Ovary (tissue), 9 donors: Measurements from ENCODE around the gene RFTN2. TPM values are rescaled to one million over a fixed set of nuclear protein-coding genes. Genes with fewer than 3 reads are reported as not detected.

Experiments
- polyA plus RNA-seq, 2 donors: library from polyadenylated mRNA; stranded (reverse); fragments of 200-250 nt in 1 of 2; fragments of 350-450 nt in 1 of 2; fragmentation: Illumina TruSeq in 1 of 2; extraction: RNeasy Lipid Tissue Mini Kit (QIAGEN cat#74804) in 1 of 2; gene quantifications; one replicate each; pipeline ENCODE4 v1.2.3, GENCODE V29; 2013 to 2014
- small RNA-seq: library from RNA; depleted of rRNA; stranded (forward); fragments of <200 nt; gene quantifications from one replicate; pipeline ENCODE3, GENCODE V24; 2016
- total RNA-seq, 7 donors: library from RNA; depleted of rRNA in 2 of 7; stranded (reverse); fragments of >200 nt in 2 of 7; fragmentation: NEBNext Ultra II Directional in 3 of 7; extraction: Animal tissue kit (Norgen Biotek cat#: 25700) in 3 of 7; gene quantifications; one replicate each; pipeline versions ENCODE4 v1.1.0 to v1.2.4, GENCODE V29; 2016 to 2023
- donor health status: DM: no; HTN: no; CAD: no; lungs with moderate emphysema.
- donor health status: DM: no; HTN: no; CAD: no.
- donor health status: Bipolar disorder and iron deficiency.
- donor health status: DM: yes; HTN: yes; CAD: no.
- donor health status: DM: no; HTN: no; CAD: no.
- donor health status: DM: yes; HTN: yes; CAD: no.

Gene RFTN2
- total and polyA plus RNA-seq, 9 donors = 8.1 to 22.1 (median 13.4) TPM

Small RNAs within 50 kb of the gene (small RNA-seq; reads per million reads assigned to genes)
- gene AC020550.1 = not detected

Other genes with a start within 250 kb of the RFTN2 start
- 100 to 1,000 TPM; 190 to 336 (median 245) TPM for gene SF3B1, start 240.6 kb downstream of the RFTN2 start, total RNA-seq
- 100 to 1,000 TPM; 189 to 245 TPM for gene SF3B1, start 240.6 kb downstream of the RFTN2 start, polyA plus RNA-seq
- 10 to 100 TPM; 16.4 to 23.1 (median 18.4) TPM for gene COQ10B, start 222.0 kb downstream of the RFTN2 start, total RNA-seq
- gene COQ10B, start 222.0 kb downstream of the RFTN2 start, polyA plus RNA-seq = 10 to 100 TPM; 12.8 to 16.0 TPM
- 100 to 1,000 TPM; 146 to 289 (median 192) TPM for gene HSPD1, start 175.7 kb downstream of the RFTN2 start, total RNA-seq
- gene HSPD1, start 175.7 kb downstream of the RFTN2 start, polyA plus RNA-seq = 100 to 1,000 TPM; 153 to 343 TPM
- 100 to 1,000 TPM in 1 of 7 donors, 10 to 100 TPM in 6; 57.8 to 110 (median 69.5) TPM for gene HSPE1, start 175.2 kb downstream of the RFTN2 start, total RNA-seq
- gene HSPE1, start 175.2 kb downstream of the RFTN2 start, polyA plus RNA-seq = 100 to 1,000 TPM in 1 of 2 donors, 10 to 100 TPM in 1; 67.2 to 128 TPM
- gene MOB4, start 159.5 kb downstream of the RFTN2 start, total RNA-seq = 10 to 100 TPM; 18.7 to 36.2 (median 25.5) TPM
- 10 to 100 TPM; 19.4 to 25.8 TPM for gene MOB4, start 159.5 kb downstream of the RFTN2 start, polyA plus RNA-seq
- 1 to 10 TPM; 3.2 to 7.7 (median 5.0) TPM for gene MARS2, start 29.8 kb upstream of the RFTN2 start, total RNA-seq
- 1 to 10 TPM; 1.8 to 4.7 TPM for gene MARS2, start 29.8 kb upstream of the RFTN2 start, polyA plus RNA-seq
- not detected for gene BOLL, start 109.7 kb upstream of the RFTN2 start, total RNA-seq
- gene BOLL, start 109.7 kb upstream of the RFTN2 start, polyA plus RNA-seq = not detected
- gene PLCL1, start 129.0 kb upstream of the RFTN2 start, total RNA-seq = 10 to 100 TPM in 6 of 7 donors, 1 to 10 TPM in 1; 8.4 to 17.9 (median 11.6) TPM
- 10 to 100 TPM; 10.5 to 10.8 TPM for gene PLCL1, start 129.0 kb upstream of the RFTN2 start, polyA plus RNA-seq